HS-5 (cell line): Measurements from ENCODE around the gene SLC6A17.

Experiments
- DNase-seq: peaks from one replicate; pipeline ENCODE4 v3.0.0-alpha.2; 2012; ENCODE audit warnings: low read depth

SLC6A17 gene

DNA sequence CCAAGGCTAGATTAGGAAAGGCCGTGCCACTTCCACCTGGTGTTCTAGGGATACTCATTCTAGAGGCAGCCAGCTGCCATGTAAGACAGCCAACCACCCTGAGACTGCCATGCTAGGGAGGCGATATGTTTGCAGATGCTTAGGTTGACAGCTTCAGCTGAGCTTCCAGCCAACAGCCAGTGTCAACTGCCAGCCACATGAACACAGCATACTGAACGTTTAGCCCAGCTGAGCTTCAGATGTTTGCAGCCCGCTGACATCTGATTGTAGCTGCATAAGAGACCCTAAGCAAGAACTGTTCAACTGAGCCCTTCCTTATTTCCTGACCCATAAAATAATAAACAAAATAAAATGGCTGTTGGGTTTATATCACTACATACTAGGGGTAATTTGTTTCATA lies 54.9 kb downstream of the SLC6A17 start:
- no peak for DNase-seq

DNA sequence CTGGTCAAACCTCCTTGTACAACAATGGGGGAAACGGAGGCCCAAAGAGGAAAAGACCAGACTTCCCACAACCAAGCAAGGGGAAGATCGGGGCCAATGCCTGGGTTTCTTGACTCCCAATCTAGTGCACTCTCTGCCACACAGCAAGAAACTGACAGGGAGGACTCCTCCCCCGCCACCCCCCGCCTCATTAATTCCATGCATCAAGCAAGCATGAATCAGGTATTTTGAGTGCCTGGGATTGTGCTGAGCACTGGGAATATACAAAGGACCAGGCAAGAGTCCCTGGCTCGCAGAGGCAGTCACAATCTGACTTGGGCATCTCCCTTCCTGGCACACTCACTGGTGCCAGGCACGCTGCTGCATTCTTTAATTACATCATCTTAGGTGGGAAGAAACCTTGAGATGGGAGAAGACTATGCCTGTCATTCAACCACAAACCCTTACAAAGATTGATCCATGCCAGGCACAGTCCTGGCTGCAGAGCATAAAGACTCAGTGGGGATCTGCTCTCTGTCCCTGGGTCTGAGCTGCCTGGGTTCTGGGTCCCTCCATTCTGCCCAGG lies 55.4 kb downstream of the SLC6A17 start:
- DNase-seq = no peak

DNA sequence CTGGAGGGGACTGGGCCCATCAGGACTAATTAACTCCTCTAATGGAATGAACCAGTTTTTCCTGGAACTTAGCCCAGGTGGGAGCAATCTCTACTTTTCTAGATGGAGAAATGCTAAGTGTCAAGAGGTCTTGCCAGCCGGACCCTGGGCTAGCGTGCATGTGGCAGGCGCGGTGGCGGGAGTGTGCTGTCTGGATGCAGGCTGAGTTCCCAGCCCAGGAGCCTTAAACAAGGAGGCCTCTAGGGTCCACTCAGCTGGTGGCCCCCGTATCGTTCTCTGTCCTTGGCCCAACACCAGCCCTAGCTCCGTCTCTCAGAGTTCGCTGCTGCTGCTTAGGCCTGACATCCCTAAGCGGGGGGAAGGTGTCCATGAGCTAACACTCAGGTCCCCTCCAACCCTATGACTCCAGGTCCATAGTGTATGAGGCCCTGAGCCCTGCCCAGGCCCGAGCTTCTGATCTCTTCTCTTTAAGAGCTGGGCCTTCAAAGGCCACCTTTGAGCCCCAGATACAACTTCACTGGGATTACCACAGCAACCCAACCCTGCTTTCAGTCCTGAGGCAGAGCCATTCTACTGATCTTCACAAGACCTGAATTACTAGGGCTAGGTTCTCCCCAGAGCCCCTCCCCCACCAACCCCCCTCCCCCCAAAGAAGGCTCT lies 56.1 kb downstream of the SLC6A17 start:
- no peak for DNase-seq

DNA sequence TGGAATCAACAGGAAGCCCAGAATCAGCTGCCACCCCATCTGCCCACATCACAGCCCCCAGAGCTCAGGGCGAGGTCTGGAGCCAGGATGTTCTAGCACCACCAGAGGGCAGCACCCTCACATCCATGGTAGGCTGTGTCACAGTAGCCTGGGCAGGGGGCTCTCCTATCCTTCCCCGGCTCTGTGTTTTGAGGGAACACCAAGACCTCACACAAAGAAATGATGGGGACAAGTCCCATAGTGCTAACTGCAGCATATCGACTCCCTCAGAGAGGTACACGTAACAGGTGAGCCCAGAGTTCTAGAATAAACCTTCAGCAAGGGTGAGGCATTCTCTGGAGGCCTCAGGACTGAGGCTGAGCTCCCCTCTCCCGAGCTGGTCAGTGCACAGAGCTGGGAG lies 57.5 kb downstream of the SLC6A17 start:
- no peak for DNase-seq

DNA sequence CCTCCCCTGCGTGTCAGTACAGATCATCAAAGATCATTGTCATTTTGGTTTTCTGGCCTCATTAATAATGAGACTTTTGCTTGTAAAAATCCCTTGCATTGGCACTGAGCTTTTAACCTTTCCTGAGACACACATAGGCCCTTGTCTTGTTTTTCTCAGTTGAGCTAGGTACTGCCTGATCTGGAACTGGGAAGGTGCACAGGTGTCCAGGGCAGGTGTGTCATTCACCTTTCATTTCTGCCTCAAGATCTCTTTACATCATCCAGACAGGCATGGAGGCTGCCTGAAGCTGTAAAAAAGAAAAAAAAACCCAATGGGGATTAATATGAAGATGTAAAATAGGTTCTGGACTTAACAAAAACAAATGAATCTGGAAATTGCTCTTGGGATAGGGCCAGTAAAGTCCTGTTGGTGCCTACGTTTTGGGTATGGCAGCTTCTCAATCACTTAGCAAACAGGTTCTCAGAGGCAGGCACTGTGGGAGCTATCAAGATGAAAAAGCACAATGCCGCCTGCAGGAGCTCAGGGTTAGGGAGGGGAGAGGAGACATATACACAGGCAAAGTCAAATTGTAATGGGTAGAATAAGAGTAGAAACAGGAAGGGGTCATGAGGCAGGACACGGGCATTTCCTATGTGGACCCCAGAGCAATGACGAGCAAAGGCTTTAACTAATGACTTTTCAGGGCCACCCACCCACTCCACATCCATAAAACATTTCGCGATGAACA lies 58.8 kb downstream of the SLC6A17 start:
- DNase-seq = no peak

DNA sequence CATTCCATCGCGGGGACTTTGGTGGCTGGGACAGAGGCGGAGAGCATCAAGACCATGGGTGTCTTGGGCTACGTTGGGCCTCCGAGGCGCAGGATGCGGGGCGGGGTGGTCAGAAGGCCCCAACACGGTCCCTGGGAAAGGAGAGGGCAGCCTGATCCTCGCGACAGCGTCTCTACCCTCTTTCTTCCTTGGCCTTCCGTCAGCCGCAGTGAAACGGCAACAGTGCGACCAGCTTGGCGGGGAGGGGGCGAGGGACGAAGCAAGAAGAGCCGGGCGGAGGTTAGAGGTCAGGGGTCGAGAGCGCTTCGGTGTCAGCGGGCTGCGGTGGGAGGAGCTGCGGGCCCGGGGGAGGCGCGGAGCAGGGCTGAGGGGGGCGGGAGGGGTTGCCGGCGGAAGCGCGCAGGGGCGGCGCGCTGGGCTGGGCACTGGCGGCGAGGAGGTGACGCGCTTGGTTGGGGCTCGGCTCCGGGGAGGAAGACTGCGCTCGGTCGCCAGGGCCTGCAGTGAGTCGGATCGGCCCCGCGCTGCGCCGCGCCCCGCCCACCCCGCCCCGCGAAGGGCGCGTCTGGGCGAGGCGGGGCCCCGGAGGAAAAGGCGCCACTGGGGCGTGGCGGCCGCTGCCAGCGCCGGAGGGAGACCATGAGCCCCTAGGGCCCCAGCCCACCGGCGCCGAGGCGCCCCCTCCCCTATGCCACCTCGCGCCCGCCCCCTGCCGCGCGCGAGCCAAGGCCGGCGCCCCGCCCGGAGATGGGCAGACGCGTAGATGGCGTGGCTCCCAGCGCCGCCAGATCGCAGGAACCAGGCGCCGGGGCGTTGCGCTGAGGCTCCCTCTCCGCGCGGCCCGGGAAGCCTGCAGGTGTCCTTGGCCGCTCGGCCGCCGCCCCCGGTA lies 59.7 kb downstream of the SLC6A17 start, which contains the start of gene KCNC4:
KCNC4 (plus strand) TSS at position 600 of the 889 bp plus-strand sequence. CDS start 1,186 bp downstream, outside the sequence.
- no peak for DNase-seq

DNA sequence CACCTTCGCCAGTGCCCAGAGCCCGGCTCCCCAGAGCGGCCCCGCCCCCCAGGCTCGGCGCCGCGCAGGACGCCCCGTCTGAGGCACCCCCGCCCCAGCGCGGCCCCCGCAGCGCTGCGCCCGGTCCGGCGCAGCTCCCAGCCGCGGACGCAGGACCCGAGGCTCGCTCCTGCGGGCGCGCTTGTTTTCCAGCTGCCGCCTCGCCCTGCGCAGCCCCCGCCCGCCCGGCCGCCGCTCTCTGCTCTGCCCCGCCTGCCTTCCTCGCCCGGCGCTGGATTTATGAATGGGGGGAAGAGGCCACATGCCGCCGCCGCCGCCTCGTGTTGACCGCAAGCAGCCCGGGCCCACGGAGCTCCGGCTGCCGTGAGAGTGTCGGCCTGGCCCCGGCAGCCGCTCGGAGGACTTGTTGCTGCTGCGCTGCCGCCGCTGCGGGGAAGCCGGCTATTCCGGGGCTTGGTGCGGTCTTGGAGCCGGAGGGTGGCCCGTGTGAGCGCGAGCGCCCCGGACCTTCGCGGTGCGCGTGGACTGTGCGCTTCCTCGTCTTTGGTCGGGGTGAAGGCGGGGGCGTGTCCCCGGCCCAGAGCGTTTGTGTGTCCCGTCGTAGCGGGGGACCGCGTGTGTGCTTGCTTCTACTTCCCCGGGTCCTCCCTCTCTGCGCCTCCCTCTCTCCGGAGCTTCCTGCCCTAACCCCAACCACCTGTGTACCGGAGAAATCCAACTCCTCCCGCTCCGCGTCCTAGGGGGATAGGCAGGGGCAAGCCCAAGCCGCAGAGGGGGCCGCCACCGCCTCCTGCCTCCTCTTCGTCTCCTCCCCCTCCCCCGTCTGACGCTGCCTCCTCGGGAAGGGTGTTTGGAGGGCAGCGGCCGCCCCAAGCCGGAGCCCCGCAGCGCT lies 60.6 kb downstream of the SLC6A17 start:
- no peak for DNase-seq

DNA sequence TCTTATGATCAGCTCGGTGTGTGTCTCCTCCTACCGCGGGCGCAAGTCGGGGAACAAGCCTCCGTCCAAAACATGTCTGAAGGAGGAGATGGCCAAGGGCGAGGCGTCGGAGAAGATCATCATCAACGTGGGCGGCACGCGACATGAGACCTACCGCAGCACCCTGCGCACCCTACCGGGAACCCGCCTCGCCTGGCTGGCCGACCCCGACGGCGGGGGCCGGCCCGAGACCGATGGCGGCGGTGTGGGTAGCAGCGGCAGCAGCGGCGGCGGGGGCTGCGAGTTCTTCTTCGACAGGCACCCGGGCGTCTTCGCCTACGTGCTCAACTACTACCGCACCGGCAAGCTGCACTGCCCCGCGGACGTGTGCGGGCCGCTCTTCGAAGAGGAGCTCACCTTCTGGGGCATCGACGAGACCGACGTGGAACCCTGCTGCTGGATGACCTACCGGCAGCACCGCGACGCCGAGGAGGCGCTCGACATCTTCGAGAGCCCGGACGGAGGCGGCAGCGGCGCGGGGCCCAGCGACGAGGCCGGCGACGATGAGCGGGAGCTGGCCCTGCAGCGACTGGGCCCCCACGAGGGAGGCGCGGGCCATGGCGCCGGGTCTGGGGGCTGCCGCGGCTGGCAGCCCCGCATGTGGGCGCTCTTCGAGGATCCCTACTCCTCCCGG lies 61.3 kb downstream of the SLC6A17 start:
- no peak for DNase-seq

DNA sequence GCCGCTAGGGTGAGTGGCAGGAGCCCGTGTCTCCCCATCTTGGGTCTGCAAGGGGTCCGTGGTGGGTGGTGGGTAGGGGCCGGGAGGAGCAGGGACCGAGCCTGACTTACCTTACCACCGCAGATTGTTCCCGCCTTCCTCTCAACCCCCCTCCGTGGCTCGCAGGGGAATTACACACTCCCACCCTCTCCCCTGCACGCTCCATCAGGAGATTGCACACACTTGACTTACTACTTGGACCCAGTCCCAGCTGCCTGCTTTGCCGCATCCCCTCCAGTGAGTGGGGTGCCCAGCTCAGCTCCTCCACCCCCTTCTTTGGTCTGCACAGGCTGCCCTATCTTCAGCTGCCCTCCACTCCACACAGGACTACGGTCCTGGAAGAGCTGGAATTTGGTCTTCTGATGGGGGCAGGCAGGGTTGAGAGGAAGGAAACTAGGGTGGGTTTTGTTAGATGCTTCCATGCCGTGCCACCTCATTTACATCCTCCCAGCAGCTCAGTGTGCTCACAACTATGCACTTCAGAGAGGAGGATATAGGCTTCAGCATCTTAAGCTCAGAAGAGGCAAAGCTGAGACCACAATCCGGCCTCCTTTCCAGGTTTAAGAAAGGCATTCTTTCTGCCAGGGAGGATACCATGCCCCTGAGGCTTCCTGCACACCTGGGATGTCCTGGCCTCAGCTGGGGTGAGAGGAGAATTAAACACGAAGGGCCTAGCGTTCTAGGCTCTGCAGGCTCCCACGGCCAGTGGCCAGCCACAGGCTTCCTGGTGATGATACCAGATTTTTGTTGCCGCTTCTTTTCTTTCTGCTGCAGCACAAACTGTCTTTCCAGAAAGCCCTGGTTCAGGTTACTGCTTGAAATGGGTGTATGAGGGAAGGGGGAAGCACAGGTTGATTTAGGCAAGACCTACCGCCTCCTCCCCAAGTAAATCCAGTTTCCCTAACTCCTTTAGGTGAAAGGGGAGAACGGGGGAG lies 62.2 kb downstream of the SLC6A17 start:
- DNase-seq = no peak

DNA sequence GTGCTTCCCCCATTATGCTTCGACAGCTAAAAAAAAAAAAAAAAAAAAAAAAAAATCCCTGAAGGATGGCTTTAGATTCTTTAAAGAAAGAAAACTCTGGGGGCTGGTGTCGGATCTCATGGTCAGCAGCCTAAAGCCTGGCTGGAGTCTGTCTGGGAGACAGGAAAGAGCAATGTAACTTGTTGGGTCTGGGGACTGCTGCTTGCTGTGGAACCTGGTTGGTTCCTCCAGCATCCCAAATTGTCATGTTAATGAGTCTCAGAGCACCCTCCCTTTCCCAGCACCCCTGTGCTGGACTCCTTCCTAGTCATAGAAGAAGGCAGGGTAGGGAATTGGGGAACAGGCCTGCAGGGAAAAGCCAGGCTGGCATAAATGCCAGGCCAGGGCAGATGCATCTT lies 62.8 kb downstream of the SLC6A17 start:
- DNase-seq = no peak

DNA sequence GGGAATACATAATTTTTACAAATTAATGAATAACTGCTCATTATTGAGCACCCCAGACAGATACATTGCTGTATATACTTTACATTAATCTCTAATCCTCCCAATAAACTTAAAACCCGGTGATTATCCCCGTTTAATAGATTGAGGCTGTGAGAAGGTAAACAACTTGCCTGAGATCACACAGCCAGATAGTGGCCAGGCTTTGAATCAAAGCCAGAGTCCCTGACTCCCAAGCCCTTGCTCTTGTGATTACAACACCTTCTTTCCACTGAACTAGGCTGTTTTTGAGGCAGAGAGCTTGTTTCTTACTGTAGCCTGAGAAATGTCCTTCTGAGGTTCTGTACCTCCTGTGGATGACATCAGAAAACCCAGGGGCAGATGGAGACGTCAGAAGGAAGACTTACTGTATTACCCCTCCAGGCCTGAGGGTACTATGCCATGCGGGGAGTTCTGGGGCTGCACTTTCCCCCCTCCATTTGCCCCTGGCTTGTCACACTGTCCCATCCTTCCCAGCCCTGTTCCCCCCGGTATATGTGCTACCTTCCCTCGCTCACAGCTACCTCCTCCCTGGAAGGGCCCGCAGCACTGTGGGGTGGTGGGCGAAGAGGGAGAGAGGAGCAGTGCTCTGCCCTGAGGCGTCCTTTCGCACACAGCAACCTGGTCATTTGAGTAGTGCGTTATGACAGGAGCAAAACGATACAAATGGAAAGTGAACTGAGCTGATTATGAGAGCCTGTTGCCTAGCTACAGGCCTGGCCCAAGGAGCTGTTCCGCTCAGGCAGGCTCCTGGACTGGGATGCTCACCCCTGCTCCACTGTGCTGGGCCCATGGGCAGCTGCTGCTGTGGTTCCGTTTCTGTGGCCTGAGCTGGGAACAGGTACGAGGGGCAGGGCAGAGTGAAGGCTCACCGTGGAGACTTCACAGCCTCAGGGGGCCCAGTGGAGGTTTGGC lies 64.4 kb downstream of the SLC6A17 start:
- no peak for DNase-seq

DNA sequence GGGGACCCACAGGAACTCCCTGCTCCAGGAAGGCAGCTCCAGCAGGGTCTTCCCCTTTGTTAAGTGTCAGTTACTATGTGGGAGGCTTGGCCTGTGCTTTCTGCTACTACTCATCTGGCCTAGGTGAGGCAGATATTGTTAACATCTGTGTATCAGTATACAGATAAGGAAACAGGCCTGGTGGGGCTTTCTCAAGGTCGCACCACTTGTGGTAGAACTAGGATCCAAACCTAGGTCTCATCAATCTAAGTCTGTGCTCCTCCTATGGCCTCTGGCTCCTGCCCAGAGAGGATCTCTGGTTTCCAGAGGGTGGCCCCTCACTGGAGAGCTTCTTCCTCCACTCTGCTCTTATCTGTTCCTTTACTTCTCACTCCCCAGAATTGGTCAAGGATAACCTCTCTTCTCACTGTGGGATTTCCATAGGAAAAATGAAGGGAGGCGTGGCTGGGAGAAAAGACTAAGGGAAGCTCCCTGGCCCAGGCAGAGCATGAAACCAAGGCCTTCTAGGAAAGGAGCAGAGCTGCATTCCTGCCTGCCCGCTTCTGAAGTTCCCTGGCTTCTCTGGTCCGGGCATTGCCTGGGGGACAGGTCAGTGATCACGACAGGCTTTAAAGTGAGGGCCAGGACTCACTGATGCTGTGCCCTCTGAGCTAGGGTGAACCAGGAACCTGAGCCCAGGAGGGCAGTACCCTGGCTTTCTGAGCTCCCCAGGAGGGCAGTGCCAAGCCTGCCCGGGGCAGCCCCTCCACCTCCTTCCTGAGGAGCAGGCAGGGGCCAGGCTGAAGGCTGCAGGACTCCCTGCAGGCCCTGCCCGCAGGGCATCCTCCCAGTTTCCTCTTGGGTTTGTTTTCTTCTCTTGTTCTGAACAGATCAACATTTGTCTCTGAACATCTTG lies 65.6 kb downstream of the SLC6A17 start:
- no peak for DNase-seq

DNA sequence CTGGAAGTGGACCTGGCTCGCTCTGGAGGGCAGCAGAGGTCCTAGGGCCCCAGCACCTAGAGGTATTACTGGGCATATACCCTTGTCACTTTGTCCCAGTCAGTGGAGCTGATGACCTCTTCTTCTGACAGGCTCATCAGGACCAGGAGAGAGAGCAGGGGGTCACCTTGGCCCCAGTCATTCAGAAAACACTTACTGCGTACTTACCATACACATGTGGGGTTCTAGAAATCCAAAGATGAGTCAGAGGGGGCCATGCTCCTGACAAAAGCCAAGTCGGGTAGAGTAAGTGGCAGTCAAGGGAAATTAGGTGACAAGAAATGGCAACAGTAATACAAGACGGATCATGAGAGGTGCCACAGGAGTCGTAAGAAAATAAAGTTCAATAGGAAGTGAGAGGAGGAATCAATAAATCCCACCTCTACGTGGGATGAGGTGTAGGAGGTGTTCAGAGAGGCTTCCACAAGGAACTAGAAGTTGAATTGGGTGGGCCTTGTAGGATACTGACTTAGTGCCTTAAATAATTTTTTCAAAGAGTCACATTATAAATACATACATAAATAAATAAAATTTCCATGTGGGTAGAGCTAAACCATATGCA lies 66.7 kb downstream of the SLC6A17 start:
- DNase-seq = no peak

DNA sequence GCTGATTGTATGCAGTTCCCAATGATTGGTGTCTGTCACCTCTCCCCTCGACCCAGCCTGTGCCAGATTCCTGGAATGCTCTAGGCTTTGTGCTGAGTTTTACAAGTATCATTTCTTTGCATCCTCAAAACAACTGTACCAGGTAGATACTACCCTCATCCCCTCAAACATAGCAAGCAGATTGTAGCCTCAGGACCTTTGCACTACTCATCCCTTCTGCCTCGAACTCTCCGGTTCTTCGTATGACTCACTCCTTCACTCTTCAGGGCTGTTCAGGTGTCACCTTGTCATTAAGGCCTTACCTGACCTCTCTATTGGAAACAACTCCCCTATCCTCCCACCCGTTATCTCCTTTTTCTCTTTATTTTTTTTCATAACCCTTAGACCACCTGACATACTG lies 67.8 kb downstream of the SLC6A17 start:
- no peak for DNase-seq

DNA sequence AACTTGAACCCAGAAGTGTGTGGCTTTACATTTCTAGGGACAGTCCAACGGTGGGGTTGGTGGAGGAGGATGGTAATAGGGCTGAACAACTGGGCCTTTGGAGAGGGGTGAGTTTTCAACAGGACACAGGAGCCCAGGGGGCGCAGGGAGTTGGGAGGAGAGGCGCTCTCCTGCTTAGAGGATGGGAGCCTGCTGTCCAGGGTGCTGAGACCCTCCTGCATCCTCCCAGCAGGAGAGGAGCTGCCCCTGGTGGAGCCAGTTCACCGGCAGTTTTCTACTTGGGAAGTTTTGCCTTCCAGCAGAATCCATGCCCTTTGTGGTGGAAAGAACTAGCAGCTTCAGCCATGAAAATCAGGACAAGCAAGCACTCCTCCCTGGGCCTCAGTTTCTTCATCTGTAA lies 68.4 kb downstream of the SLC6A17 start:
- no peak for DNase-seq

DNA sequence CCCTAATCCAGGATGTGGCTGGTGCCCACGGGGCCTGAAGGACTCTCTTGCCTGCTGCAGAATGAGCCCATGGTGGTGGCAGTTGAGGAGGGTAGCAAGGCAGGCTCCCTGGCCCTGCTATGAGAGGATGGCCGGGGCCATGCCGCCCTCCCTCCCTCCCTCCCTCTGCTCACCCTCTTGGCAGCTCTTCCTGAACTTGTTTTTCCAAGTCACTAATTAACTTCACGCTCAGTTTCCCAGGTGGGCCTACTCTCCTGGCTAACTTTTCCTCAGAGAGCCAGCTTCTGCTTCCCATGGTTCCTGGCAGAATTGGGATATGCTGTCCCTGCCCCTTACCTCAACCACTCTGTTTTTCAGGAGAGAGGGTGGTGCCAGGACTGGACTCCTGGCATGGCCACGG lies 70.0 kb downstream of the SLC6A17 start:
- DNase-seq = no peak

DNA sequence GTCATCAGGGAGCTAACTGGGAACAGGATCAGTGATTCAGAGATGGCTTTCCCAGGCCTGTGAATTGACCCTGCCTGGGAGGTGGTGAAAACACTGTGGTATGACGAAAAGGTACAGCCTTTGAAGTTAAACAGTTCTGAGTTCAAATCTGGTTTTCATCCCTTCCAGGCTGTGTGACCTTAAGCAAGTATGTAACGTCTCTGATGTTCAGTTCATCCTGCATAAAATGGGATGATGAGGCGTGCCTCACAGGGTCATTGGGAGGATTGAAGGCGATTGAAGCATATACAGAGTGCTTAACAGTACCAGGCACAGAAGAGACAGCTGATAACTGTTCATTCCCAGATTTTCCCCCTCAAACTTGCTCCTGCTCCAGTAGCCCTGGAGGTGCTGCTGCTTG lies 70.8 kb downstream of the SLC6A17 start:
- no peak for DNase-seq
